Endometrial microvascular endothelial cells (primary cell): Measurements from ENCODE around the gene TTI1. TPM values are rescaled to one million over a fixed set of nuclear protein-coding genes. Genes with fewer than 3 reads are reported as not detected.

Experiments used
- in situ Hi-C: cut with HindIII; loops from 2 replicates; pipeline ENCODE4 v1.10.0; 2017; ENCODE audit warnings: low sequenced_read_pairs, low pct_unique_long_range_greater_than_20kb; ENCODE audit errors: inconsistent ontology term
- total RNA-seq: library from RNA; depleted of rRNA; stranded (reverse); fragments of >200 nt; gene quantifications from one replicate; pipeline ENCODE4 v1.2.3, GENCODE V29; 2015; ENCODE audit errors: inconsistent ontology term

The TTI1 gene
- total RNA-seq, 1 donor from 2014 or later = 22.5 TPM

DNA sequence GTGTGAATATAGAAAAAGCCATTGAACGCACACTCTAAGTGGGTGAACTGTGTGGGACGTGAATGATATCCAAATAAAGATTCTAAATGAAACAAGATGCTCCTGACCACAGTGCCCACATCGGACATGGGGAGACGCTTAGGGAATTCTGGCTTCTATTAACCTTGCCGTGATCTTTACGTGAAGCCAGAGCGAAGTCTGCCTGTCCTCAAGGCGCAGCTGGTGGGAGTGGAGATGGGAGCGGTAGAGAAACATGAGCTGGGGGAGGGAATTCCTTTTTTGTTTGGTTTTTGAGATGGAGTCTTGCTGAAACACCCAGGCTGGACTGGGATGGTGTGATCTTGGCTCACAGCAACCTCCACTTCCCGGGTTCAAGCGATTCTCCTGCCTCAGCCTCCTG is 84.3 kb downstream of the TTI1 start:
- in situ Hi-C loops = no loop called here

DNA sequence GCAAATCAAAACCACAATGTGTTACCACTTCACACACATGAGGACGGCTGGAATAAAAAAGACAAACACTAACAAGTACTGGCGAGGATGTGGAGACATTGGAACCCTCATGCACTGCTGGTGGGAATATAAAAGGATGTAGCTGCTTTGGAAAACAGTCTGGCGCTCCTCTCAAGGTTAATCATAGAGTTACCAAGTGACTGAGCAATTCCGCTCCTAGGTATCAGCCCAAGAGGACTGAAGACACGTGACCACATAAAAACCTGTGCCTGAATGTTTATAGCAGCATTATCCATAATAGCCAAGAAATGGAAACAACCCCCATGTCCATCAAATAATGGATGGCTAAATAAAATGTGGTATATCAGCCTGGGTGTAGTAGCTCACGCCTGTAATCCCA is 85.3 kb downstream of the TTI1 start:
- in situ Hi-C loops = no loop called here

- in situ Hi-C loops = no loop called here
Observed at GRCh38 chr20:37946946-37947345, 86.3 kb downstream of the TTI1 start.

GRCh38 chr20:37945091-37945547 is 88.1 kb downstream of the TTI1 start:
- in situ Hi-C loops = no loop called here

GRCh38 chr20:37944456-37944981 is 88.7 kb downstream of the TTI1 start:
- in situ Hi-C loops = no loop called here

DNA sequence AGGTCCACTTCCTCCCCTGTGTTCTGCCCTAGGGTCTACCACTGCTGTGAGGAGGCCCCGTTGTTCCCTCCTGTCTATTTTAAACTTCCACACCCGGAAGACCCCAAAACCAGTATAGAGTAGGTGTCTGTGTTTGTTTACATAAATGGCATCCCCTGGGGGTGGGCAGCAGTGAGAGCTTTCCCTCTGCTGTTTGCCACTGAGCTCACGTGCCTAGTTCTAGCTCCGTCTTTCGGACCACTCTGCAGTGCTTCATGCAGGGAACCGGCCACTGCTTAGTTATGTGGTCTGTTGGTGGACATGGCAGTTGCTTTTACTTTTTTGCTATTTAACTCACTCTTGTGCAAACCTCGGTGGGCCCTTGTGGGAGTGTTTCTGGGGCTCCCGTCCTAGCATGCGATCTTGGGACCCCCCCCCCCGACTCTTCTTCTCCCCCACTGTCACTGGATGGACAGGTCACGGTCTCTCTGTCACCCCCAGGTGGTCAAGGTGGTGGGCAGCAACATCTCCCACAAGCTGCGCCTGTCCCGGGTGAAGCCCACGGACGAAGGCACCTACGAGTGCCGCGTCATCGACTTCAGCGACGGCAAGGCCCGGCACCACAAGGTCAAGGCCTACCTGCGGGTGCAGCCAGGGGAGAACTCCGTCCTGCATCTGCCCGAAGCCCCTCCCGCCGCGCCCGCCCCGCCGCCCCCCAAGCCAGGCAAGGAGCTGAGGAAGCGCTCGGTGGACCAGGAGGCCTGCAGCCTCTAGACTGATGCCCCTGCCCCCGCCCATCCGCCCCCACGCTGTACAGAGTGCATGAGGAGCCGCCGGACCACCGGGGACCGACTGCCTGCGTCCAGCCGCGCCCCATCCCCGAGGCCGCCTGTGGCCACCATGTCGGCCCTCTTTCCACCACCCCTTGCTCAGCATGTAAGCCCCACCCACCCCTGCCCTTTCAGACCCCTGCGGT is 89.5 kb downstream of the TTI1 start:
- in situ Hi-C loops = no loop called here

DNA sequence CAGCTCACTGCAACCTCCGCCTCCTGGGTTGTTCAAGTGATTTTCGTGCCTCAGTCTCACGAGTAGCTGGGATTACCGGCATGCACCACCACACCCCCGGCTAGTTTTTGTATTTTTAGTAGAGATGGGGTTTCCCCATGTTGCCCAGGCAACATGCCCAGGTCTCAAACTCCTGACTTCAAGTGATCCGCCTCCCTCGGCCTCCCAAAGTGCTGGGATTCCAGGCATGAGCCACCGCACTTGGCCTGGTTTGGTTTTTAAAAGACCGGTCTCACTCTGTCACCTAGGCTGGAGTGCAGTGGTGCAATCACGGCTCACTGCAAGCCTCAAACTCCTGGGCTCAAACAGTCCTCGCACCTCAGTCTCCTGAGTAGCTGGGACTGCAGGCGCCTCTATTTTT is 90.2 kb downstream of the TTI1 start:
- in situ Hi-C loops = no loop called here

- in situ Hi-C loops = no loop called here
Observed at GRCh38 chr20:37941992-37942391, 91.3 kb downstream of the TTI1 start.

GRCh38 chr20:37941332-37941731 is 91.9 kb downstream of the TTI1 start:
- in situ Hi-C loops = no loop called here

- in situ Hi-C loops = no loop called here
Observed at GRCh38 chr20:37940858-37941257, 92.4 kb downstream of the TTI1 start.

- in situ Hi-C loops = no loop called here
Observed at GRCh38 chr20:37939701-37940560, 93.3 kb downstream of the TTI1 start.

DNA sequence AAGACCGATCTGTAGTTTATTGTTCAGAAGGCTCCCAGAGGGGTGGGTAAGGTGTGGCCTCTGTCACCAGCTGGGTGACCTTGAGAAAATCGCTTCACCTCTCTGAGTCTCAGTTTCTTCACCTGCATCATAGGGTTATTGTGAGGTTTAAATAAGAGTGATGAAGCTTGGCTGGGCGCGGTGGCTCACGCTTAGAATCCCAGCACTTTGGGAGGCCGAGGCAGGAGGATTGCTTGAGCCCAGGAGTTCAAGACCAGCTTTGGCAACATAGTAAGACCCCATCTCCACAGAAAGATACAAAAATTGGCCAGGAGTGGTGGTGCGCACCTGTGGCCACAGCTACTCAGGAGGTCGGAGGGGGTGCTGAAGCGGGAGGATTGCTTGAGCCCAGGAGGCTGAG is 94.3 kb downstream of the TTI1 start:
- in situ Hi-C loops = no loop called here

- in situ Hi-C loops = no loop called here
Observed at GRCh38 chr20:37938181-37938750, 95.0 kb downstream of the TTI1 start.

DNA sequence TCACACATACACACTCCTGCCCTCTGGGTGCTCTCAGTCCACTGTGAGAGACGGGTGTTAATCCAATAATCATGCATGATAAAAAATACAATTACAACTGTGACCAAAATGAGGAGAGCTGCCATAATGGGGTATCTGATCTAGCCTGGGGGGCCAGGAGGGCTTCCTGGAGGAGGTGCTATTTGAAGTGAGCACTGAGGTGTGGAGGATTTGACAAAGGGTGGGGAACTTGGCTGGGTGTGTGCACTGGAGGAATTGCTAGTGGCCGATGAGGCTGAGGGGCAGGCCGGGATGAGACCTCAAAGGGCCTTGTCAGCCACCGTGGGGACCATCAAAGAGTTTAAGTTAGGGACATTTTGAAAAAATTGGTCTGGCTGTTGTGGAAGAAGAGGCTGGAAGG is 95.6 kb downstream of the TTI1 start:
- in situ Hi-C loops = no loop called here

DNA sequence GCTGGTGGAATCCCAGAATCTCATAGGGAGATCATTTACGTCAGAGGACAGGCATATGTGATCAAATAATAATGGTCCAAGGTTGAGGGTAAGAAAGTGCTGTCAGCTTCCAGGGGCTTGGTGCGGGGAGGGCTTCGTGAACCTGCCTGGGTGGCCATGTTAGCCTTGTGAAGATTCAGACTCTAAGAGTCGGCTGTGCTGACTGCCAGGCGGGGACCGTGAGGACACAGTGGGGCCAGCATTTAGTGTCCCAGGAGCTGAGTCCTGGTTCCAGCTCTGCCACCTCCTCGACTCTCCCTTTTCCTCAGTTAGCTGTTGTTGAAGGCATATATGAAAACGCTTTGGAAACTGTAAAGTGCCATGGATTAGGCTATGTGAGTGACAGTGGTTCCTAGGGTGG is 96.8 kb downstream of the TTI1 start:
- in situ Hi-C loops = no loop called here

DNA sequence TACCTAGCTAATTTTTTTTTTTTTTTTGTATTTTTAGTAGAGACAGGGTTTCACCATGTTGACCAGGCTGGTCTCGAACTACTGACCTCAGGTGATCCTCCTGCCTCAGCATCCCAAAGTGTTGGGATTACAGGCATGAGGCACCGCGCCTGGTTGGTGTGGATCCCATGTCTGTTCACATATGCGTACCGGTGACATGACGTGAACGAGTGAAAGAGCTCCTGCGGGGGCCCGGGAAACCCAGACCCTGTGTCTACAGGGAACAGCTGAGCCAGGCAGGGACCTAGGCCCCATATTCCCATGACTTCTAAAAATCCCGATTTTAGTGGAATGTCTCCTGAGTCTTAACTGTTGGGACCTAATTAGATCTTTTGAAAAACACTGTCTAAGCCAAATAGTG is 97.2 kb downstream of the TTI1 start:
- in situ Hi-C loops = no loop called here

DNA sequence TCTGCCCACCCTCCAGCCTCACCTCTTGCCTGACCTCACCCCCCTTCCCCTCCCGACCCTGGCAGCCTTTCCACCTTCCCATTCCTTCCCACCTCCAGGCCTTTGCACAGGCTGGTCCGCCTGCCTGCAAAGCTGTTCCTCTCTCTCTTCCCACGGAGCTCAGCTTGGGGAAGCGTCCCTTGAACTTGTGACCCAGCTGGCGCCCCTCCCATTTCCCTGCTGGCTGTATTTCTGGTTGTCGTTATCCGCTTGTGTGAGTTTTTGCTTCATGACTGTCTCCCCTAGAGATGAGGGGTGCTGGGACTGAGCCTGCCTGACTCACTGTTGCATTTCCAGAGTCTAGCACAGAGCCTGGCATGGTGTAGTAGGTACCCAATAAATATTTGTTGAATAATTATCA is 97.8 kb downstream of the TTI1 start:
- in situ Hi-C loops = no loop called here

GRCh38 chr20:37934634-37935375 is 98.5 kb downstream of the TTI1 start:
- in situ Hi-C loops = no loop called here
